Stimulated activated CD8-positive, alpha-beta memory T cell treated with anti-CD3 and anti-CD28 coated beads, Interleukin-15, amount 100 ng/mL, for 48 hours (primary cell): ENCODE data around the gene ERMARD.

Source experiments
- DNase-seq, 2 donors: peaks; one replicate each; pipeline ENCODE4 v3.0.0-alpha.2; 2020; ENCODE audit warnings: low read depth in 2 of 2

ERMARD gene

DNA sequence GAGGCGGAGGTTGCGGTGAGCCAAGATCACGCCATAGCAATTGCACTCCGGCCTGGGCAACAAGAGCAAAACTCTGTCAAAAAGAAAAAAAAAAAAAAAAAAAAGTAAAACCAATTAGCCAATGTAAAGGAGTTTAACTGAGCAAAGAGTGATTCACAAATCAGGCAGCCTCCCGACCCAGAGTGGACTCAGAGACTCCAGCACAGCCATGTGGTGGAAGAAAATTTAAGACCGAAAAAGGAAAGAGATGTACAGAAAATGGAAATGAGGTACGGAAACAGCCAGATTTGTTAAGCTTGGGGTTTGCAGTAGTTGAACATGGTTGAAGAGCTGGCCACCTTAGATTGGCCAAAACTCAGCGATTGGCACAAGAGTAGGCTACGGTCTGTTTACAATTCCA is 51.4 kb downstream of the ERMARD start:
- DNase-seq = no peak

- no peak for DNase-seq
These were observed 51.9 kb downstream of the ERMARD start for GRCh38 chr6:169803271-169803811.

- no peak for DNase-seq
These were observed 52.5 kb downstream of the ERMARD start for GRCh38 chr6:169803816-169804340.

DNA sequence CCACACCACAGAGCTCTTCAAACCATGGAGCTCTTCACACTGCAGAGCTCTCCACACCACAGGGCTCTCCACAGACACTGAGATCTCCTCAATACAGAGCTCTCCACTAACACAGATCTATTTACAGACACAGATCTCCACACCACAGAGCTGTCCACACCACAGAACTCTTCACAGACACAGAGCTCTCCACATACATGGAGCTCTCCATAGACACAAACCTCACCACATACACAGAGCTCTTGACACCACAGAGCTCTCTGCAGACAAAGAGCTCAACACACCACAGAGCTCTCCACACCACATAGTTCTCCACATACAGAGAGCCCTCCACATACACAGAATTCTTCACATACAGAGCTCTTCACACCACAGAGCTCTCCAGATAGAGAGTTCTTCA is 53.0 kb downstream of the ERMARD start:
- no peak for DNase-seq

DNA sequence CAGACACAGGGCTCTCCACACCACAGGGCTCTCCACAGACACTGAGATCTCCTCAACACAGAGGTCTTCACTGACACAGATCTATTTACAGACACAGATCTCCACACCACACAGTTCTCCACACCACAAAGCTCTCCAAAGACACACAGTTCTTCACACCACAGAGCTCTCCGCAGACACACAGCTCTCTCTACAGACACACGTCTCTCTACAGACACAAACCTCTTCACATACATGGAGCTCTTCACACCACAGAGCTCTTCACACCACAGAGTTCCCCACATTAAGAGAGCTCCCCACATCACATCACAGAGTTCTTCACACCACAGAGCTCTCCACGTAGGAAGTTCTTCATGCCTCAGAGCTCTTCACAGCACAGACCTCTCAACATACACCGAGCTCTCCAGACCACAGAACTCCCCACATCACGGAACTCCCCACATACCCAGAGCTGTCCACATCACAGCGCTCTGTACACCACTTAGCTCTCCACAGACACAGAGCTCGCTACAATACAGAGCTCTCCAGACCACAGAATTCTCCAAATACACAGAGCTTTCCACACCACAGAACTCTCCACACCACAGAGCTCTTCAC is 53.9 kb downstream of the ERMARD start:
- no peak for DNase-seq

DNA sequence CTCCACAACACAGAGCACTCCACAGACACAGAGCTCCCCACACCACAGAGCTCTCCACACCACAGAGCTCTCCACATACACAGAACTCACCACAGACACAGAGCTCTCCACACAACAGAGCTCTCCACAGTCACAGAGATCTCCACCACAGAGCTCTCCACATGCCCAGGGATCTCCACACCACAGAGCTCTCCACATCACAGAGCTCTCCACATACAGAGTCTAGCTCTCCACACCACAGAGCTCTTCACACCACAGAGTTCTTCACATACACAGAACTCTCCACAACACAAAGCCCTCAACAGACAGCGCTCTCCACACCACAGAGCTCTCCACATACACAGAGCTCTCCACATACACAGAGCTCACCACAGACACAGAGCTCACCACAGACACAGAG is 55.3 kb downstream of the ERMARD start:
- no peak for DNase-seq

GRCh38 chr6:169807229-169807628 is 55.8 kb downstream of the ERMARD start:
- no peak for DNase-seq

- DNase-seq = no peak
These were observed 56.5 kb downstream of the ERMARD start for GRCh38 chr6:169807699-169808607.

DNA sequence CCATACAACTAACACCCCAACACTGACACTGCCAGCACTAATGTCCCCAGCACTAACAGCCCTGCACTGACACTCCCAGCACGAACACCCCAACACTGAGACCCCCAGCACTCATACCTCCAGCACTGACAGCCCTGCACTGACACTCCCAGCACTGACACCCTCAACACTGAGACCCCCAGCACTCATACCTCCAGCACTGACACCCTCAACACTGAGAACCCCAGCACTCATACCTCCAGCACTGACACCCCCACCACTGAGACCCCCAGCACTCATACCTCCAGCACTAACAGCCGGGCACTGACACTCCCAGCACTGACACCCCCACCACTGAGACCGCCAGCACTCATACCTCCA is 57.2 kb downstream of the ERMARD start:
- DNase-seq = no peak

GRCh38 chr6:169809386-169809785 is 58.0 kb downstream of the ERMARD start:
- no peak for DNase-seq

GRCh38 chr6:169810066-169810989 is 58.9 kb downstream of the ERMARD start:
- DNase-seq = no peak

GRCh38 chr6:169811072-169811471 is 59.6 kb downstream of the ERMARD start:
- no peak for DNase-seq

DNA sequence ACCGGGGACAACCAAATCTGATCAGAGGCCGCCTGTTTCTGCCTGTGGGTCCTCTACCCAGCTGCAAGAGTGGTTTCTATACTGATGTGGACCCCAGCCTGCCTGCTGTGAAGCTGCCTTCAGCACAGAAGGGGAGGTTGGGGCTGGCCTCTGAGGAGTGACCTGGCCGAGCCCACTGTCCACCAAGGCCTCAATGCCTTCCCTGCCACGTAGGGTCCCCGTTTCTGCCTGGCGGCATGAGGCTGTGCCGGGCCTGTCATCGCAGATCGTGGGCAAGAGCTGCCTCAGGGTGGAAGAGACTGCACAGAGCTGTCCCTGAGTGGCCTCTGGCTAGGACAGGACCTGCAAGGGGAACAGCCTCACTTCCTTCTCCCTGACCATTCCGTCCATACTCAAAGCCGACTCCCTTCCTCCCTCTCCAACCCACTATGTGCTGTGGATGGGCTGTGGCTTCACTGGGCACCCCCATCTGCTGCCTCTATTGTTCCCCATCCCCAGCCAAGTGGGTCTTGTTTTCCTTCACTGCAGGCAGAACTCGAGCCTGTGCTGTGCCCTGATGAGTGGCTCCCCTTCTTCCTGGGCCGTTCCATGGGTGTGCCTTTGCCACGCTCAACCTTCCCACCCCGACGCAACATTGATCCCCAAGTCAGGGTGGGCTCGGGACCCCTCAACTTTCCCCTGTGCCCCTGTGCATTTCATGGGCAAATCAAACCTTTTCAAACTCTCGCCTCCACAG is 60.3 kb downstream of the ERMARD start:
- no peak for DNase-seq

GRCh38 chr6:169812257-169812644 is 60.8 kb downstream of the ERMARD start:
- no peak for DNase-seq

GRCh38 chr6:169813969-169814368 is 62.5 kb downstream of the ERMARD start:
- DNase-seq = no peak

- no peak for DNase-seq
These were observed 64.6 kb downstream of the ERMARD start for GRCh38 chr6:169816054-169816453.

- no peak for DNase-seq
These were observed 65.6 kb downstream of the ERMARD start for GRCh38 chr6:169816975-169817374.

DNA sequence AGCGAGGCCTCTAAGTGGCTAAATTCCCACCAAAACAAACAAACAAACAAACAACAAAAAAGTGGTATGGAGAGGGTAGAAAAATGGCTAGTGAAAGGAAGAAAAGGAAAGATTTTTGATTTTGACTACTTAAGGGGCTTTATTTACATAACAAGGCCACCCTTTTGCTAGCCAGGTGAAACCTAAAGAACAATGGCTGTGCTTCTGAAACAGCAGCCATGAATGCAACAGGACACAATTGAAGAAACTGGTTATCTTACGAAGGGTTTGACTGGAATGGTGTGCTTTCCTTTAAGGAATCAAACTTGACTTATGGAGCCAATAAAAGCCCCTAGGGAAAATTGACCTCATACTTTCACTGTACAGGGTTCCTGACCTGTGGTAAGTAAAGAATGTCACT is 68.9 kb downstream of the ERMARD start:
- DNase-seq = no peak

- no peak for DNase-seq
These were observed 72.6 kb downstream of the ERMARD start for GRCh38 chr6:169824021-169824420.

DNA sequence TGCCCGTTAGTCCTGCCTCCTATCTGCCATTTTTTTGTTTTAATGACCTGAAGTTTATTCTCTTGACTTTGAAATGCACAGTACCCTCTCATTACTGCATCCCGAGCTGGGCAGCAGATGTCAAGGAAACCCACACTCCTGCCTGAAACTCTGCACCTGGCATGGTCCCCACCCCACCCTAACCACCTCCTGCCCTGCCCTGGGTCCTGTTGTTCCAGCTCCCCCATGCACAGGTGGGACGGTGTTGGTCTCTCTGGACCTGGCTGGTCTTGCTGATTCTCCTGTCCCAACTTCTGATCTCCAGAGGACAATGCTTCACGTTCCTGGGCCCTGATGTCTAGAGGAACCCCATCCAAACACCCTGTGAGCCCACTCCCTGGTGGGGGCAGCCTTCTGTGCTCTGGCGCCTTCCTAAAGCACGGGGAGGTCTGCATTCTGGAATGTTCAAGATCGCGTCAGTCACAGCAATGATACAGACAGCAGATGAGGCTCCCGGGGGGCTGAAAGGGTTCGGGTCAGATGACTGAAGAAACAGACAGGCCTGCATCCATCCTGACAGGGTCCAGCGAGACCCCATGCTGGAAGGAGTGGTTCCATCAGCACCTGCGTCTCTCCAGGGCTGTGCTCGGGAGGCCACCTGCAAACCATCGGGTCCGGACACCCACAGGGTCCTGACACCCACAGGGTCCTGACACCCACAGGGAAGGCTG is 73.6 kb downstream of the ERMARD start:
- DNase-seq = no peak
